ENCODE measurements around the gene CD300A.

The CD300A gene

DNA sequence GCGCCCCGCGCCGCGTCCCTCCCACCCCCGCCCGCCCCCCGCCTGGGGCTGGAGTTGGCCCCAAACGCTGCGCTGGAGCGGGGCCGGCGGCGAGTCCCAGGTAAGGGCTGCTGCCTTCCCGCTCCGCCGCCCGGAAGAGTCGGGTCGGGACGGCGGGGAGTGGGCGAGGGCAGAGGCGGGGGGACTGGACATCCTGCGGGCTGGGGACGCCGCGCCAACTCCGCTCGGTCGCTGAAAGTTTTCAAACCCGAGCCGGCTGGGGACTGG is 34.1 kb upstream of the CD300A start:
- no peak for DNase-seq (ENCODE audit: low read depth)
- peak overlapping the region; percentile 76 for H3K4me3 ChIP-seq (ENCODE audit: low read length)
- no peak for TF ChIP-seq CTCF (conservative IDR thresholded peaks at IDR 0.05; ENCODE audit: low read depth, low read length)

DNA sequence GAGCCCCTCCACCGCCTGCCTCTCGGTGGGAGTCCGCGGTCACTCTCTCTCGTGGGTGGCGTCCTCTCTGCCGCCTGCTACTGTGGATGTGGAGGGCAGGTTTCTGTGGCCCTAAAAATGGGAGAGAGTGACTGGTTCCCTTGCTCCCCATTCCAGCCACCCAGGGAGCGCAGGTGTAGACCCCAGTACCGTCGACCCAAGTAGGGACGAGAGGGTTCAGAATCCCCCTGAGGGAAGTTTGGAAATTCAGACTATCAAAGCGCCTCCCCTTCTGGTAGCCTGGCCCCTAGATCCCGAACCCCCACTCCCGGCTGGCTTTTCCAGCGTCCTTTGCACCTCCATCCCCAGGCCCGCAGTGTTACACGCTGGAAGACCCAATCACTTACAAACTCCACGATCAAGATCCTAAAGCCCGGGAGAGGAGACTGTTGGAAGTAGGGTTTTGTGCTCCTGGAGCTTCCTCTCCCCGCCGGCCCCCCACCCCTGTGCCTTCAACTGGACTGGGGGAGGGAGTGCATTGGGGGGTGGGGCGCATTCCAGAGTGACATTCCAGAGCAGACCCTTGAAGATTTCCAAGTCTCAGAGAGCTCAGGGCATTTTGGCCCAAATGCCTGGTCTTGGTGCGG is 33.6 kb upstream of the CD300A start:
- DNase-seq (ENCODE audit: low read depth), result no peak
- H3K4me3 ChIP-seq (ENCODE audit: low read length), result peak overlapping the region; percentile 76
- no peak for TF ChIP-seq CTCF (conservative IDR thresholded peaks at IDR 0.05; ENCODE audit: low read depth, low read length)

DNA sequence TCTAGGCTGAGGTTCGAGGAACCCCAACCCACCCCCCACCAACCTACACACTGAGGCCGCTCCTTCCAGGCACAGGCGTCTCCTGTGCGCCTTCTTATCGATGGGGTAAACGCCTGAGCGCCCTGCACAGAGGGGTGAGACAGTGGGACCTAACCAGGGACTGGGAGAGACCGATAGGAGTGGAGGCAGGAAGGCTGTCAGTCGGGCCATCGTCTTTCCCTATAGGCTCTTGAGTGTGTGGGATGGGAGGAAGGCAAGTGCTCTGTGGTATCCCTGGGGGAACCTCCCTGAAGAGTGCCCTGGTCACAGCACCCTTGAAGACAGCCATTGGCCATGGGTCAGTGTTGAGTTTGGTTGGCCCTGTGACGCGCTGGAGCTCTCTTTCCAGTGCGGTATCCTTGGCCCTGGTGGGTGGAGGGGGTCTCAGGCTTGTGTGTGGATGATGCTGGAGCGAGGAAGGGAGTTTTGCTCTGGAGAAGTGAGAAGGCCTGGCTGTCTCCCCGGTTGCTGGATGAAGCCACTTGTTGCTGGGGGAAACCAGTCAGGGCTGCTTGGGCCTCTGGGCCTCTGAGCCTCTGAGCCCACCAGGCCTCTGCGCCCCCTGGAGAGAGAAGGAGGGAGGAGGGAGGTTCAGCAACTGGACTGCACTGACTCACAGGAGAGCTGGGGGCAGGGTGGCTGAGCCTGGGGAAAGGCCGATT is 32.9 kb upstream of the CD300A start:
- no peak for DNase-seq (ENCODE audit: low read depth)
- peak overlapping the region; percentile 76 for H3K4me3 ChIP-seq (ENCODE audit: low read length)

GRCh38 chr17:74435775-74436359 is 30.6 kb upstream of the CD300A start:
- TF ChIP-seq CTCF (conservative IDR thresholded peaks at IDR 0.05; ENCODE audit: low read depth, low read length), result no peak
- H3K4me3 ChIP-seq (ENCODE audit: low read length), result no peak overlapping the region
- DNase-seq (ENCODE audit: low read depth), result no peak

More for the DNA sequence above, 32.9 kb upstream of the CD300A start:
- peak; percentile 55 for TF ChIP-seq CTCF (conservative IDR thresholded peaks at IDR 0.05; ENCODE audit: low read depth, low read length)

DNA sequence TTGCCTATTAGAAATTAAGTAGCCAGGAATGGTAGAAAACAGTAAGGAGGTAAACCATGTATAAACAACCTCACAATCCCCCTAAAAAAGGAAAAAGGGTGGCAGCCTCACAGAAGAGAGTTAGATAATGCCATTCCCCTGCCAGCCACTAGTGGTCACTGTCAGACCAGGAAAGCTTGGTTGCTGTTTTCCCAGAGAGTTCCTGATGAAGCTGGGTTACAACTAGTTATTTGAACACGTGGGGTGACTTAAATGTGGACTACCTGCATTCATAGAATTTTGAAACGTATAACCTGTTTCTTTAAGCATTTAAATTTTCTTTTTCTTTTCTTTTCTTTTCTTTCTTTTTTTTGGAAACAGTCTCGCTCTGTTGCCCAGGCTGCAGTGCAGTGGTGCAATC is 28.7 kb upstream of the CD300A start:
- no peak for DNase-seq (ENCODE audit: low read depth)
- H3K4me3 ChIP-seq (ENCODE audit: low read length), result no peak overlapping the region
- peak; percentile 73 for TF ChIP-seq CTCF (conservative IDR thresholded peaks at IDR 0.05; ENCODE audit: low read depth, low read length)

GRCh38 chr17:74439691-74440567 is 26.5 kb upstream of the CD300A start:
- no peak for TF ChIP-seq CTCF (conservative IDR thresholded peaks at IDR 0.05; ENCODE audit: low read depth, low read length)
- no peak for DNase-seq (ENCODE audit: low read depth)
- no peak overlapping the region for H3K4me3 ChIP-seq (ENCODE audit: low read length)

All from retinal pigment epithelial cell (primary cell).